Measurements from ENCODE around the gene CHMP3.

Gene CHMP3

GRCh38 chr2:86464652-86465051 is 98.6 kb downstream of the CHMP3 start:
- TF ChIP-seq CTCF (IDR thresholded peaks at IDR 0.05; ENCODE audit: insufficient read depth, low read depth, low read length, missing control alignments): no peak
- no peak for DNase-seq (ENCODE audit: low read depth)
- H3K4me3 ChIP-seq (ENCODE audit: low read length): no peak overlapping the region

GRCh38 chr2:86461042-86461743 is 102.0 kb downstream of the CHMP3 start:
- H3K4me3 ChIP-seq (ENCODE audit: low read length): no peak overlapping the region
- TF ChIP-seq CTCF (IDR thresholded peaks at IDR 0.05; ENCODE audit: insufficient read depth, low read depth, low read length, missing control alignments): no peak
- DNase-seq (ENCODE audit: low read depth): no peak

- no peak for TF ChIP-seq CTCF (IDR thresholded peaks at IDR 0.05; ENCODE audit: insufficient read depth, low read depth, low read length, missing control alignments)
- no peak for DNase-seq (ENCODE audit: low read depth)
- H3K4me3 ChIP-seq (ENCODE audit: low read length): no peak overlapping the region
These were observed 108.1 kb downstream of the CHMP3 start for GRCh38 chr2:86455181-86455580.

GRCh38 chr2:86454238-86454637 is 109.0 kb downstream of the CHMP3 start:
- H3K4me3 ChIP-seq (ENCODE audit: low read length): no peak overlapping the region
- no peak for DNase-seq (ENCODE audit: low read depth)
- TF ChIP-seq CTCF (IDR thresholded peaks at IDR 0.05; ENCODE audit: insufficient read depth, low read depth, low read length, missing control alignments): no peak

GRCh38 chr2:86453836-86454235 is 109.4 kb downstream of the CHMP3 start:
- TF ChIP-seq CTCF (IDR thresholded peaks at IDR 0.05; ENCODE audit: insufficient read depth, low read depth, low read length, missing control alignments): no peak
- H3K4me3 ChIP-seq (ENCODE audit: low read length): no peak overlapping the region
- DNase-seq (ENCODE audit: low read depth): peak; percentile 83

Data from epithelial cell of esophagus (primary cell).